Measurements from ENCODE around the gene FAM210A. TPM values are rescaled to one million over a fixed set of nuclear protein-coding genes. Genes with fewer than 3 reads are reported as not detected.

Gene FAM210A
- total RNA-seq, 1 experiment from 2014 or later = 52.7 TPM

GRCh38 chr18:13643261-13643751 lies 83.1 kb downstream of the FAM210A start:
- TF ChIP-seq EZH2phosphoT487 (IDR thresholded peaks at IDR 0.05; ENCODE audit: borderline replicate concordance, low read length) (no peak), CTCF (conservative IDR thresholded peaks at IDR 0.05; ENCODE audit: low read depth, low read length) (no peak), EZH2 (IDR thresholded peaks at IDR 0.05; ENCODE audit: low read length, unreplicated experiment) (no peak)
- Histone ChIP-seq H3K9ac (ENCODE audit: low read length) (no peak overlapping the region), H3K4me1 (ENCODE audit: insufficient read depth, low read length) (no peaks in the 10 kb centered on the region)

GRCh38 chr18:13642440-13642827 lies 83.9 kb downstream of the FAM210A start:
- H4K20me1 ChIP-seq (ENCODE audit: low read length) = no peaks in the 10 kb centered on the region
- H3K4me3 ChIP-seq (ENCODE audit: low read length) = no peak overlapping the region
- no peaks in the 10 kb centered on the region for H3K4me1 ChIP-seq (ENCODE audit: insufficient read depth, low read length)
- POLR2A ChIA-PET (ENCODE audit: unreplicated experiment) = no interaction called here
- CTCF ChIA-PET = no interaction called here
- no peaks in the 10 kb centered on the region for H3F3A ChIP-seq (ENCODE audit: low read length, unreplicated experiment)
- H3K27ac ChIP-seq (ENCODE audit: low read length) = no peak overlapping the region
- H3K9me2 ChIP-seq (replicated peaks; ENCODE audit: low read length) = no peaks in the 10 kb centered on the region
- TF ChIP-seq CTCF (conservative IDR thresholded peaks at IDR 0.05; ENCODE audit: low read depth, low read length) = no peak
- TF ChIP-seq EZH2 (IDR thresholded peaks at IDR 0.05; ENCODE audit: low read length, unreplicated experiment) = no peak
- TF ChIP-seq EZH2phosphoT487 (IDR thresholded peaks at IDR 0.05; ENCODE audit: borderline replicate concordance, low read length) = no peak
- intact Hi-C loops (cut with micrococcal nuclease) = no loop called here
- ATAC-seq (no peak), DNase-seq (no peak)
- no peak overlapping the region for H2AFZ ChIP-seq (ENCODE audit: low read length)
- no peaks in the 10 kb centered on the region for H3K36me3 ChIP-seq (ENCODE audit: low read depth, low read length)
- H3K9ac ChIP-seq (ENCODE audit: low read length) = no peak overlapping the region
- no peaks in the 10 kb centered on the region for H3K9me3 ChIP-seq (ENCODE audit: low read length)
- no peak overlapping the region for H3K4me2 ChIP-seq (ENCODE audit: low read length)
- BruUV-seq (replicated peaks) = no TSS peak
- peaks cover 19% of the 10 kb centered on the region; the same call in 1 of the 2 replicates for H3K27me3 ChIP-seq (ENCODE audit: low read length)
- no peaks in the 10 kb centered on the region for H3K79me2 ChIP-seq (ENCODE audit: low read length)

More at GRCh38 chr18:13643261-13643751, 83.1 kb downstream of the FAM210A start:
- Histone ChIP-seq H3K27ac (ENCODE audit: low read length) (no peak overlapping the region), H2AFZ (ENCODE audit: low read length) (no peak overlapping the region), H3K27me3 (ENCODE audit: low read length) (peaks cover 18% of the 10 kb centered on the region; the same call in 1 of the 2 replicates), H3K9me2 (replicated peaks; ENCODE audit: low read length) (no peaks in the 10 kb centered on the region), H4K20me1 (ENCODE audit: low read length) (no peaks in the 10 kb centered on the region), H3K4me3 (ENCODE audit: low read length) (no peak overlapping the region), H3K36me3 (ENCODE audit: low read depth, low read length) (no peaks in the 10 kb centered on the region), H3K4me2 (ENCODE audit: low read length) (no peak overlapping the region), H3F3A (ENCODE audit: low read length, unreplicated experiment) (no peaks in the 10 kb centered on the region), H3K79me2 (ENCODE audit: low read length) (no peaks in the 10 kb centered on the region), H3K9me3 (ENCODE audit: low read length) (no peaks in the 10 kb centered on the region)
- ChIA-PET CTCF (no interaction called here), POLR2A (ENCODE audit: unreplicated experiment) (no interaction called here)
- ATAC-seq (no peak), DNase-seq (no peak)
- no TSS peak for BruUV-seq (replicated peaks)
- intact Hi-C loops (cut with micrococcal nuclease) = no loop called here

- BruUV-seq (replicated peaks) = no TSS peak
- Histone ChIP-seq H3K27ac (ENCODE audit: low read length) (no peak overlapping the region), H3K9me3 (ENCODE audit: low read length) (no peaks in the 10 kb centered on the region), H3K4me2 (ENCODE audit: low read length) (no peak overlapping the region), H2AFZ (ENCODE audit: low read length) (no peak overlapping the region), H3K9me2 (replicated peaks; ENCODE audit: low read length) (no peaks in the 10 kb centered on the region), H3K27me3 (ENCODE audit: low read length) (peaks cover 19% of the 10 kb centered on the region; the same call in 1 of the 2 replicates), H3K79me2 (ENCODE audit: low read length) (no peaks in the 10 kb centered on the region), H3K4me3 (ENCODE audit: low read length) (no peak overlapping the region), H3K9ac (ENCODE audit: low read length) (no peak overlapping the region), H3K4me1 (ENCODE audit: insufficient read depth, low read length) (no peaks in the 10 kb centered on the region), H3K36me3 (ENCODE audit: low read depth, low read length) (no peaks in the 10 kb centered on the region), H4K20me1 (ENCODE audit: low read length) (no peaks in the 10 kb centered on the region), H3F3A (ENCODE audit: low read length, unreplicated experiment) (no peaks in the 10 kb centered on the region)
- ATAC-seq = no peak
- TF ChIP-seq EZH2 (IDR thresholded peaks at IDR 0.05; ENCODE audit: low read length, unreplicated experiment) = no peak
- DNase-seq = no peak
- POLR2A ChIA-PET (ENCODE audit: unreplicated experiment) = no interaction called here
- intact Hi-C loops (cut with micrococcal nuclease) = no loop called here
- CTCF ChIA-PET = no interaction called here
These were observed 84.6 kb downstream of the FAM210A start for GRCh38 chr18:13641551-13642439.
